Measurements from ENCODE around the gene EXOC7.

- TF ChIP-seq EZH2 (IDR thresholded peaks at IDR 0.05; ENCODE audit: borderline replicate concordance, low read length) = no peak
- no peak for TF ChIP-seq CTCF (conservative IDR thresholded peaks at IDR 0.05 in 1 of 2, IDR thresholded peaks at IDR 0.05 in 1 of 2; ENCODE audit: extremely low read depth in 1 of 2, insufficient read depth in 1 of 2, low read depth in 1 of 2, low read length in 2 of 2)
Observed at GRCh38 chr17:76142585-76143041, 39.0 kb upstream of the EXOC7 start.
